GM12878 (cell line): ENCODE data around the gene TJP1. TPM values are rescaled to one million over a fixed set of nuclear protein-coding genes. Genes with fewer than 3 reads are reported as not detected.

Experiments
- ATAC-seq: fragments of 200-7000 bp; cut with Tn5 transposase; 3 replicates; pipeline ENCODE4 v1.9.1; 2020; ENCODE audit warnings: mild to moderate bottlenecking, moderate library complexity
- BruUV-seq: library from RNA; stranded (reverse); fragments of 400-500 nt; replicated peaks from 2 replicates; lab custom pipeline; 2021; lab: Mats Ljungman, UMichigan
- CTCF ChIA-PET: fragments of 300-600 bp; sonication (Branson Sonifier 250); formaldehyde crosslinking; extraction: SDS; loops from one replicate; lab custom pipeline; 2021; ENCODE audit warnings: inconsistent platforms; lab: Yijun Ruan, JAX
- POLR2A ChIA-PET: fragments of 350-600 bp; formaldehyde crosslinking; extraction: SDS; loops from one replicate; lab custom pipeline; 2021; ENCODE audit warnings: inconsistent platforms; lab: Charles Lee
- RAD21 ChIA-PET: fragments of 300-600 bp; sonication (Branson Sonifier 250); formaldehyde crosslinking; loops from one replicate; lab custom pipeline; 2023; ENCODE audit warnings: antibody characterized with exemption; ENCODE audit not compliant: unreplicated experiment; lab: Charles Lee
- SMC1A ChIA-PET: fragments of 300-600 bp; sonication (Branson Sonifier 250); formaldehyde crosslinking; loops from one replicate; lab custom pipeline; 2023; ENCODE audit not compliant: unreplicated experiment, uncharacterized antibody; lab: Charles Lee
- DNase-seq: peaks from one replicate; pipeline ENCODE4 v3.0.0-alpha.2; 2011; ENCODE audit warnings: low read depth, low spot score
- FAIRE-seq: peaks from 3 replicates; lab custom pipeline; 2011; peaks lifted over from hg19 to GRCh38; lab: Jason Lieb, UNC
- H2AFZ ChIP-seq: 2 replicates; pipeline ENCODE4 v1.6.0; 2011; ENCODE audit warnings: low read depth, low read length, control low read depth; ENCODE audit not compliant: control insufficient read depth
- H3K27ac ChIP-seq: 2 replicates; pipeline ENCODE4 v1.5.1; 2011; ENCODE audit warnings: control low read depth; ENCODE audit not compliant: control insufficient read depth, insufficient read depth
- H3K27me3 ChIP-seq, 2 experiments: replicated peaks in 1 of 2; 2 replicates each; pipeline versions ENCODE4 v1.6.0 to v1.6.1; 2011; ENCODE audit warnings: low read length in 1 of 2; ENCODE audit not compliant: control insufficient read depth in 2 of 2, insufficient read depth in 2 of 2
- H3K36me3 ChIP-seq, 2 experiments: 2 replicates each; pipeline ENCODE4 v1.5.1; 2011; ENCODE audit warnings: low read length in 1 of 2; ENCODE audit not compliant: control insufficient read depth in 2 of 2, insufficient read depth in 2 of 2
- H3K4me1 ChIP-seq: 2 replicates; pipeline ENCODE4 v1.6.1; 2011; ENCODE audit warnings: mild to moderate bottlenecking, low read length, moderate library complexity, mixed read lengths; ENCODE audit not compliant: control insufficient read depth, insufficient read depth
- H3K4me2 ChIP-seq: 2 replicates; pipeline ENCODE4 v1.6.0; 2011; ENCODE audit warnings: control low read depth; ENCODE audit not compliant: control insufficient read depth, insufficient read depth
- H3K4me3 ChIP-seq: fragments of 200-600 bp; sonication (generic); 2 replicates; pipeline ENCODE4 v1.5.1; 2016
- H3K79me2 ChIP-seq: 2 replicates; pipeline ENCODE4 v1.6.0; 2011; ENCODE audit warnings: low read length; ENCODE audit not compliant: control insufficient read depth, insufficient read depth
- H3K9ac ChIP-seq: 2 replicates; pipeline ENCODE4 v1.8.0; 2011; ENCODE audit warnings: low read length, control low read depth, mixed read lengths; ENCODE audit not compliant: control insufficient read depth, insufficient read depth
- H3K9me3 ChIP-seq: replicated peaks from 3 replicates; pipeline ENCODE4 v1.5.1; 2011; ENCODE audit warnings: mild to moderate bottlenecking, low read length; ENCODE audit not compliant: control insufficient read depth, insufficient read depth
- H4K20me1 ChIP-seq: 2 replicates; pipeline ENCODE4 v1.6.0; 2011; ENCODE audit not compliant: control insufficient read depth, insufficient read depth
- CBFB ChIP-seq: IDR thresholded peaks from 2 replicates; pipeline ENCODE4 v1.6.1; 2016; ENCODE audit warnings: antibody characterized with exemption, low read depth
- IKZF2 ChIP-seq, 2 experiments: fragments of 450-650 bp; IDR thresholded peaks; 2 replicates each; pipeline ENCODE4 v1.6.1; 2017; ENCODE audit warnings: mild to moderate bottlenecking in 2 of 2, moderate library complexity in 2 of 2
- MYC ChIP-seq: IDR thresholded peaks from 2 replicates; pipeline ENCODE4 v1.6.1; 2011; ENCODE audit warnings: mild to moderate bottlenecking, low read length, moderate library complexity, inconsistent platforms; ENCODE audit not compliant: insufficient read depth, insufficient replicate concordance, insufficient read length, severe bottlenecking
- NKRF ChIP-seq: fragments of 450-650 bp; conservative IDR thresholded peaks from 2 replicates; pipeline ENCODE4 v1.6.1; 2017; ENCODE audit warnings: mild to moderate bottlenecking, moderate library complexity
- NR2C1 ChIP-seq: fragments of 450-650 bp; IDR thresholded peaks from 2 replicates; pipeline ENCODE4 v1.6.1; 2017; ENCODE audit warnings: antibody characterized with exemption, mild to moderate bottlenecking, moderate library complexity
- RELA ChIP-seq: fragments of 450-650 bp; IDR thresholded peaks from 2 replicates; pipeline ENCODE4 v1.8.0; 2014; ENCODE audit warnings: borderline replicate concordance; ENCODE audit not compliant: partially characterized antibody
- SIN3A ChIP-seq: IDR thresholded peaks from 2 replicates; pipeline ENCODE4 v1.6.1; 2012; ENCODE audit warnings: low read depth, low read length, improper control_type of control experiment
- SMAD5 ChIP-seq: IDR thresholded peaks from 2 replicates; pipeline ENCODE4 v1.6.1; 2016; ENCODE audit warnings: antibody characterized with exemption, low read depth
- WGBS: methylation state at CpG from one replicate; pipeline ENCODE4 v1.1.6; 2016; ENCODE audit warnings: low lambda C conversion rate; ENCODE audit not compliant: insufficient replicate concordance, insufficient coverage; ENCODE audit errors: missing lambda C conversion rate; 5-methylcytosine and 5-hydroxymethylcytosine counted together
- in situ Hi-C: fragments of 300-500 bp; cut with MboI; formaldehyde crosslinking; loops from 9 replicates; pipeline ENCODE4 v1.14.3; 2018; ENCODE audit warnings: mixed read lengths
- intact Hi-C: fragments of 100-400 bp; cut with micrococcal nuclease; formaldehyde crosslinking; loops from one replicate; pipeline ENCODE4 v1.14.2; 2022; ENCODE audit not compliant: unreplicated experiment
- polyA plus RNA-seq, 11 experiments: library from polyadenylated mRNA; depleted of rRNA in 4 of 11; unstranded in 6 of 11; stranded (reverse) in 5 of 11; fragments of >200 nt; fragmentation: Nextera tagmentation in 4 of 11; fragmentation: Illumina TruSeq in 1 of 11; extraction: Ambion mirVana in 4 of 11; extraction: Trizol in 1 of 11; gene quantifications; 1 replicate in 1 of 11; 2 replicates in 10 of 11; pipeline versions ENCODE4 v1.2.1 to v1.2.3, GENCODE V29; 2011 to 2016; ENCODE audit warnings: inconsistent platforms in 2 of 11, missing spikeins in 2 of 11, low read depth in 1 of 11
- total RNA-seq, 4 experiments: library from RNA; depleted of rRNA in 3 of 4; stranded (reverse); fragments of >200 nt in 3 of 4; fragmentation: Illumina TruSeq in 1 of 4; extraction: Trizol in 1 of 4; gene quantifications; 2 replicates each; pipeline versions ENCODE4 v1.2.1 to v1.2.3, GENCODE V29; 2013 to 2021
- TF ChIP-seq, protein P1 (sequence below): fragments of 450-650 bp; formaldehyde crosslinking; IDR thresholded peaks from 2 replicates; pipeline ENCODE4 v1.5.0; 2022; ENCODE audit warnings: mild to moderate bottlenecking, missing genetic modification characterization
- TF ChIP-seq, protein P2 (sequence below): IDR thresholded peaks from 2 replicates; pipeline ENCODE4 v1.6.1; 2012; ENCODE audit warnings: low read length, inconsistent platforms

The TJP1 gene
- total and polyA plus RNA-seq, 10 of the 15 experiments (the other 5 are each of a cell fraction or from before 2014, with no cell fraction given), result 0.01 to 0.49 (median 0.08) TPM; not detected in 7

DNA sequence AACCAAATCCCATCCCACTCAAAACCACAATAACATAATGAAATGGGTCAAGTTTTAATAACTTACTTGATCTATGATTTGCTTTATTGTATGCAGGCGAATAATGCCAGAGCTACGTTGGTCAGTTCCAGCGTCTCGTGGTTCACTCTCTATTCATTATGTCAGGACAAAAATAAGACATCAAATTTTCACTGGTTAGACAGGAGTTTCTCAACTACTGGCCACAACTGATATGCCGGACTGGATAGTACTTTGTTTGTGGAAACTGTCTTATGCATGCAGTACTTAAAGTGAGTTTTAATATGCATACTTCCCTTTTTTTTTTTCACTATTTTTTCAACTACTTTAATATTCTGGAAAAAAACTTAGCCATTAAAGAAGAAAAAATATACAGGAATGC, 94.4 kb downstream of the TJP1 start:
- no TSS peak for BruUV-seq
- Histone ChIP-seq H3K4me2 (no peak overlapping the region), H2AFZ (no peak overlapping the region)
- RAD21 ChIA-PET, result no interaction called here
- TF ChIP-seq SIN3A (no peak), SMAD5 (no peak), NR2C1 (no peak), NKRF (no peak), CBFB (no peak), MYC (no peak), IKZF2 (IDR thresholded peaks at IDR 0.05) (no peak), RELA (no peak)
- TF ChIP-seq, protein P1, sequence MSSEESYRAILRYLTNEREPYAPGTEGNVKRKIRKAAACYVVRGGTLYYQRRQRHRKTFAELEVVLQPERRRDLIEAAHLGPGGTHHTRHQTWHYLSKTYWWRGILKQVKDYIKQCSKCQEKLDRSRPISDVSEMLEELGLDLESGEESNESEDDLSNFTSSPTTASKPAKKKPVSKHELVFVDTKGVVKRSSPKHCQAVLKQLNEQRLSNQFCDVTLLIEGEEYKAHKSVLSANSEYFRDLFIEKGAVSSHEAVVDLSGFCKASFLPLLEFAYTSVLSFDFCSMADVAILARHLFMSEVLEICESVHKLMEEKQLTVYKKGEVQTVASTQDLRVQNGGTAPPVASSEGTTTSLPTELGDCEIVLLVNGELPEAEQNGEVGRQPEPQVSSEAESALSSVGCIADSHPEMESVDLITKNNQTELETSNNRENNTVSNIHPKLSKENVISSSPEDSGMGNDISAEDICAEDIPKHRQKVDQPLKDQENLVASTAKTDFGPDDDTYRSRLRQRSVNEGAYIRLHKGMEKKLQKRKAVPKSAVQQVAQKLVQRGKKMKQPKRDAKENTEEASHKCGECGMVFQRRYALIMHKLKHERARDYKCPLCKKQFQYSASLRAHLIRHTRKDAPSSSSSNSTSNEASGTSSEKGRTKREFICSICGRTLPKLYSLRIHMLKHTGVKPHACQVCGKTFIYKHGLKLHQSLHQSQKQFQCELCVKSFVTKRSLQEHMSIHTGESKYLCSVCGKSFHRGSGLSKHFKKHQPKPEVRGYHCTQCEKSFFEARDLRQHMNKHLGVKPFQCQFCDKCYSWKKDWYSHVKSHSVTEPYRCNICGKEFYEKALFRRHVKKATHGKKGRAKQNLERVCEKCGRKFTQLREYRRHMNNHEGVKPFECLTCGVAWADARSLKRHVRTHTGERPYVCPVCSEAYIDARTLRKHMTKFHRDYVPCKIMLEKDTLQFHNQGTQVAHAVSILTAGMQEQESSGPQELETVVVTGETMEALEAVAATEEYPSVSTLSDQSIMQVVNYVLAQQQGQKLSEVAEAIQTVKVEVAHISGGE (CRISPR knock-in tag), result no peak
- TF ChIP-seq, protein P2, sequence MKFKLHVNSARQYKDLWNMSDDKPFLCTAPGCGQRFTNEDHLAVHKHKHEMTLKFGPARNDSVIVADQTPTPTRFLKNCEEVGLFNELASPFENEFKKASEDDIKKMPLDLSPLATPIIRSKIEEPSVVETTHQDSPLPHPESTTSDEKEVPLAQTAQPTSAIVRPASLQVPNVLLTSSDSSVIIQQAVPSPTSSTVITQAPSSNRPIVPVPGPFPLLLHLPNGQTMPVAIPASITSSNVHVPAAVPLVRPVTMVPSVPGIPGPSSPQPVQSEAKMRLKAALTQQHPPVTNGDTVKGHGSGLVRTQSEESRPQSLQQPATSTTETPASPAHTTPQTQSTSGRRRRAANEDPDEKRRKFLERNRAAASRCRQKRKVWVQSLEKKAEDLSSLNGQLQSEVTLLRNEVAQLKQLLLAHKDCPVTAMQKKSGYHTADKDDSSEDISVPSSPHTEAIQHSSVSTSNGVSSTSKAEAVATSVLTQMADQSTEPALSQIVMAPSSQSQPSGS, result no peak
- TF ChIP-seq, all 136 proteins: peak for 0
- ATAC-seq (no peak), FAIRE-seq (no peak), DNase-seq (no peak)
- Histone ChIP-seq H3K9ac (no peak overlapping the region), H3K4me1 (no peaks in the 10 kb centered on the region), H3K4me3 (no peak overlapping the region), H3K27ac (no peak overlapping the region), H3K79me2 (no peaks in the 10 kb centered on the region), H3K9me3 (no peaks in the 10 kb centered on the region; the same call in 2 of the 3 replicates), H3K27me3 (no peaks in the 10 kb centered on the region), H3K36me3 (no peaks in the 10 kb centered on the region), H4K20me1 (no peaks in the 10 kb centered on the region)
- ChIA-PET CTCF (interaction anchor here (0.7 to 1.4 kb wide), 2 partner anchors 11 to 303 kb away, joined by 3 to 4 read pairs; no protein-coding TSS in a partner anchor), POLR2A (no interaction called here), SMC1A (no interaction called here)
- intact Hi-C loops (loop anchor here (5.0 kb wide), 1 partner anchor 51 kb away; no protein-coding TSS in a partner anchor), in situ Hi-C loops (no loop called here)
- 14% methylated on average over 5 of the region's 5 CpGs for WGBS
